Subcutaneous abdominal adipose tissue (tissue), 5 donors: Measurements from ENCODE around the gene CCR6.

Experiments
- H3K27ac ChIP-seq: one replicate; pipeline ENCODE4 v1.7.0; 2013; ENCODE audit warnings: low read depth, mild to moderate bottlenecking, inconsistent platforms, low read length, moderate library complexity
- H3K27me3 ChIP-seq, 5 donors: one replicate each; pipeline ENCODE4 v1.7.0; 2013; ENCODE audit warnings: low read length in 5 of 5, inconsistent platforms in 1 of 5; ENCODE audit not compliant: control insufficient read depth in 5 of 5, insufficient read depth in 4 of 5
- H3K36me3 ChIP-seq, 5 donors: one replicate each; pipeline ENCODE4 v1.7.0; 2013; ENCODE audit warnings: low read length in 5 of 5; ENCODE audit not compliant: control insufficient read depth in 5 of 5, insufficient read depth in 5 of 5
- H3K4me1 ChIP-seq, 5 donors: one replicate each; pipeline ENCODE4 v1.7.0; 2013; ENCODE audit warnings: low read length in 5 of 5, mild to moderate bottlenecking in 3 of 5, moderate library complexity in 1 of 5; ENCODE audit not compliant: control insufficient read depth in 5 of 5, insufficient read depth in 5 of 5
- H3K4me3 ChIP-seq, 5 donors: one replicate each; pipeline ENCODE4 v1.7.0; 2013; ENCODE audit warnings: low read length in 5 of 5, low read depth in 1 of 5
- H3K9ac ChIP-seq, 5 donors: one replicate each; pipeline ENCODE4 v1.7.0; 2013; ENCODE audit warnings: low read length in 5 of 5, mild to moderate bottlenecking in 4 of 5, moderate library complexity in 3 of 5
- H3K9me3 ChIP-seq, 5 donors: one replicate each; pipeline ENCODE4 v1.7.0; 2013; ENCODE audit warnings: low read length in 5 of 5; ENCODE audit not compliant: control insufficient read depth in 5 of 5
- donor health status: healthy.
- donor health status: healthy.
- donor health status: healthy.
- donor health status: healthy.
- donor health status: healthy.

CCR6 gene

GRCh38 chr6:167091026-167091804 lies 31.7 kb upstream of the CCR6 start:
- Histone ChIP-seq H3K9ac (no peak overlapping the region), H3K36me3 (no peaks in the 10 kb centered on the region), H3K27me3 (peaks cover 0 to 2% (median 0%) of the 10 kb centered on the region in 5 donors), H3K4me3 (no peak overlapping the region), H3K9me3 (peaks cover 0 to 4% (median 0%) of the 10 kb centered on the region in 5 donors), H3K27ac (no peak overlapping the region), H3K4me1 (peaks cover 2 to 34% (median 11%) of the 10 kb centered on the region in 5 donors)

DNA sequence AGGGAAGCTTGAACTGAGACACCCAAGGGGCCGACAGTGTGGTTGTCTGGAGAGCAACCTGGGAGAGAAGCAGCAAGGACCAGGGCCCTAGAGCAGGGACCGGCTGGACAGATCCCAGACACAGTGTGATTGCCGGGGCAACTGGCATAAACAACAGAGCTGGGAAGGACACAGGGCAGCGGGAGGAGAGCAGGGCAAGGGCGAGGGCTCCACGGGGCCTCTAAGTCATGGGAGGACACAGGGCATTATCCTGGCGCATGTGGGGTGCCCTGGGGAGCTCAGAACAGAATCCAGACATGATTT lies 31.1 kb upstream of the CCR6 start:
- peaks cover 0 to 2% (median 0%) of the 10 kb centered on the region in 5 donors for H3K27me3 ChIP-seq
- no peak overlapping the region for H3K4me3 ChIP-seq
- peaks cover 0 to 4% (median 0%) of the 10 kb centered on the region in 5 donors for H3K9me3 ChIP-seq
- H3K27ac ChIP-seq: no peak overlapping the region
- H3K4me1 ChIP-seq: peaks cover 2 to 34% (median 11%) of the 10 kb centered on the region in 5 donors
- H3K36me3 ChIP-seq: no peaks in the 10 kb centered on the region
- H3K9ac ChIP-seq: no peak overlapping the region

DNA sequence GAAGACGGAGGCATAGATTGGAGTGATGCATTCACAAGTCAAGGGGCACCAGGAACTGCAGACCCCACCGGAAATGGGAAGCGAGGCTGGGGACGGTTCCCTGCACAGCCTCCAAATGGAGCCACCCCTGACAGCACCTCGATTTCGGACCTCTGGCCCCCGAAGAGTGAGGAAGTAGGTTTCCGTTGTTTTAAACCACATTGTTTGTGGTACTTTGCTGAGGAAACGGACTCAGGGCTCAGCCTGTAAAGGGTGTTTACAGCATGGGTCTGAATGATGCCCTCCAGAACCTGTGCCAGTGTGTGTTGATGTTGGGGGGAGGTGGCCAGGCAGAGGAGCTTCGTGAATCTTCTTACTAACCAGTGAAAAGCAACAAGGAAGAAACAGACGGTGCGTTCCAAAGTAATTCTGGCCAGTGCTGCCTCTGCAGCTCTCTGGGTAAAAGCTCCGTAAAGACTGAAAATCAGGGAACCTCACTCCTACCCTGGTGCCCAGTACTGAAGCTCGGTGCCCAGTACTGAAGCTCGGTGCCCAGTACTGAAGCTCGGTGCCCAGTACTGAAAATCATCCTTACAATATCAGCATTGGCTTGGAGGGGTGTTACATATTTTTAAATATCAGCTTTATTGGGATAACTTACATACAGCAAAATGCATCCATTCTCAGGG lies 30.1 kb upstream of the CCR6 start:
- peaks cover 2 to 34% (median 11%) of the 10 kb centered on the region in 5 donors for H3K4me1 ChIP-seq
- no peak overlapping the region for H3K4me3 ChIP-seq
- no peak overlapping the region for H3K27ac ChIP-seq
- H3K36me3 ChIP-seq: no peaks in the 10 kb centered on the region
- no peaks in the 10 kb centered on the region for H3K9me3 ChIP-seq
- H3K9ac ChIP-seq: no peak overlapping the region
- H3K27me3 ChIP-seq: peaks cover 0 to 2% (median 0%) of the 10 kb centered on the region in 5 donors

DNA sequence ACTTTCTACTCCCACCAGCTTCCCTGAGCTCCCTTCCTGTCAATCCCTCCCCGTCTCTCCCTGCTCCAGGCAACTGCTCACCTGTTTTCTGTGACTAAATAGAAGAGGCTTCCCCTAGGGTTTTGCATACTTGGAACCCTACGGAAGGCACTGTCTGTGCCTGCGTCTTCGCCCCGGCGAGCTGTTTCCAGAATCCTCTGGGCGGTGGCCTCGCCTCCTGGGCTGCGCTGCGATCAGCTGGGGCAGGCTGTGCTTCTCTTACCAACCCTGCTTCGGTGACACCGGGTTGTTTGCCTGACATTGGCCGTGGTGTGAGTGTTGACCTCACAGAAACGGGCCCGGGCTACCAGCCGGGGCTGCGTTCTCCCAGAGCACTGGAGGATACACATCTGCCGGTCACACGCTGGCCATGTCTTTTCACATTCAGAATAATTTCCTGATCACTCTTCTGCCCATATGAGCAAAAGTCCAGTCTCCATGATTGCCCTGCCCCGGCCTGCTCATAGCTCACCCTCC lies 29.4 kb upstream of the CCR6 start:
- Histone ChIP-seq H3K4me3 (peak overlapping the region in 3 of 5 donors; percentile 32 to 51 (median 49)), H3K9ac (peak overlapping the region in 1 of 5 donors; percentile 34), H3K4me1 (peaks cover 2 to 34% (median 11%) of the 10 kb centered on the region in 5 donors), H3K27me3 (peaks cover 0 to 2% (median 0%) of the 10 kb centered on the region in 5 donors), H3K36me3 (no peaks in the 10 kb centered on the region), H3K27ac (no peak overlapping the region), H3K9me3 (no peaks in the 10 kb centered on the region)

DNA sequence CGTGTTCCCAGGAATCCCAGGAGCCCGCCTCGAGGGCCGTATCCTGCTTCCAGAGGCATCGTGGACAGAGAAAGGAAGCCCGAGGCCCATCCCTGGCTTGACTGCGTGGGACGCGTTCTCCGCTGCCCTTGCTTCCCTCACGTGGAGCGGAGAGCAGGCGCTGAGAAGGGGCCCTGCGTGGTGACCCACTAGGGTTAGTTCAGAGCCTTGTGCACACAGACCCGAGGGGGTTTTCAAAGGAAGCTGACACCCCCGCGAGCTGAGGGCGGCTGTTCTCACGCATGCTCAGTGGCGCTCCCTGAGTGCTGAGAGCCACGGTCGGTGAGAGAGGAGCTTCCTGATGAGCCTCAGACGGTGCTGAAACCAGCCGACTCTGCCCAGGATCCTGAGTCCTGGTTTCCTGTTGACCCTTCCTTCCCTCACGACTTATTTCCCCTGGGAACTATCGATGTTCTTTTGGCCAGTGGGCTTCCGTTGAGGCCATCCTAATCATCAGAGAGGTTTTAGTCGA lies 28.9 kb upstream of the CCR6 start:
- peaks cover 2 to 34% (median 11%) of the 10 kb centered on the region in 5 donors for H3K4me1 ChIP-seq
- peak overlapping the region in 3 of 5 donors; percentile 32 to 51 (median 49) for H3K4me3 ChIP-seq
- H3K27ac ChIP-seq: no peak overlapping the region
- no peaks in the 10 kb centered on the region for H3K36me3 ChIP-seq
- H3K27me3 ChIP-seq: peaks cover 0 to 2% (median 0%) of the 10 kb centered on the region in 5 donors
- H3K9me3 ChIP-seq: no peaks in the 10 kb centered on the region
- H3K9ac ChIP-seq: peak overlapping the region in 1 of 5 donors; percentile 34

GRCh38 chr6:167094436-167094819 lies 28.5 kb upstream of the CCR6 start:
- peaks cover 0 to 2% (median 0%) of the 10 kb centered on the region in 5 donors for H3K27me3 ChIP-seq
- H3K9ac ChIP-seq: peak overlapping the region in 1 of 5 donors; percentile 34
- H3K4me1 ChIP-seq: peaks cover 2 to 34% (median 11%) of the 10 kb centered on the region in 5 donors
- peak overlapping the region in 3 of 5 donors; percentile 32 to 51 (median 49) for H3K4me3 ChIP-seq
- no peaks in the 10 kb centered on the region for H3K36me3 ChIP-seq
- no peaks in the 10 kb centered on the region for H3K9me3 ChIP-seq
- H3K27ac ChIP-seq: no peak overlapping the region

GRCh38 chr6:167094820-167095637 lies 27.9 kb upstream of the CCR6 start:
- Histone ChIP-seq H3K27ac (no peak overlapping the region), H3K9ac (no peak overlapping the region), H3K27me3 (peaks cover 0 to 2% (median 0%) of the 10 kb centered on the region in 5 donors), H3K36me3 (no peaks in the 10 kb centered on the region), H3K9me3 (no peaks in the 10 kb centered on the region), H3K4me1 (peaks cover 2 to 31% (median 11%) of the 10 kb centered on the region in 5 donors), H3K4me3 (peak overlapping the region in 1 of 5 donors; percentile 32)

DNA sequence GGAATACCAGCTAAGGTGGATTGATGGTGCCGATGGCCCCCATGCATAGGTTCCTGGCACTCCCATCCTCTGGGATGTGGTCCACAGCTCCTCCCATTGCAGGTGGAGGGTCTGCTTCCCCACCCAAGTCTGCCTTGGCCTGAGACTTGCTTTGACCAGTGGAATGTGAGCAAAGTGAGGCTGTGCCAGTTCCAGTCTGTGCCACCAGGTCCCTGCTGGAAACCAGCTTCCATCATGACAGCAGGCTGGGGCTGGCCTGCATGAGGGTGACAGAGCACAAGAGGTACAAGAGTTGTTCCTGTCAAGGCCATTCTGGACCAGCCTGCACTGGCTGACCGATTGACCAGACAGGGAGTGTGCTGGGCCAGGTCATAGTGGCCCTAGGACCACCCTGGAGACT lies 27.0 kb upstream of the CCR6 start:
- H3K27ac ChIP-seq: no peak overlapping the region
- no peaks in the 10 kb centered on the region for H3K9me3 ChIP-seq

DNA sequence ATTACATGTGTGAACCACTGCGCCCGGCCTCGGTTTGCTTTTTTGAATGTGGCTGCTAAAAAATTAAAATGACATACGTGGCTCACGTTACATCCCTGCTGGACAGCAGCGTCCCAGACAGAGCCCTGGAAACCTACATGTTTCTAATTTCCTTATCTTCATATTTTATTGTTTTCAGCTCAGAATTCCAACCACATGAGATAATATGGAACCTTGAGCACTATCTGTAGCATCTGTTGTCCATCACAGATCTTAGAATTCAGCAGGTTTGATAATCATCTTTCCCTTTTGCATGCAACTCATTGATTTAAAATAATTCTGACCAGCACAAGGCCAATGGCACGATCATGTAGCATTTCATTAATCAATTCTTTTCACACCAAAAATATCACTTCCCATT lies 25.9 kb upstream of the CCR6 start:
- H3K9me3 ChIP-seq: no peaks in the 10 kb centered on the region
- peaks cover 0 to 21% (median 11%) of the 10 kb centered on the region in 5 donors for H3K4me1 ChIP-seq
- H3K9ac ChIP-seq: no peak overlapping the region
- H3K27ac ChIP-seq: no peak overlapping the region
- no peak overlapping the region for H3K4me3 ChIP-seq
- peaks cover 0 to 2% (median 0%) of the 10 kb centered on the region in 5 donors for H3K27me3 ChIP-seq
- H3K36me3 ChIP-seq: no peaks in the 10 kb centered on the region

More for the DNA sequence above, 27.0 kb upstream of the CCR6 start:
- H3K36me3 ChIP-seq: no peaks in the 10 kb centered on the region
- no peak overlapping the region for H3K4me3 ChIP-seq
- H3K9ac ChIP-seq: no peak overlapping the region
- peaks cover 2 to 22% (median 11%) of the 10 kb centered on the region in 5 donors for H3K4me1 ChIP-seq
- H3K27me3 ChIP-seq: peaks cover 0 to 2% (median 0%) of the 10 kb centered on the region in 5 donors
